Activated B cell treated with CpG ODN at 0.5 μM for 24 hours (primary cell): ENCODE measurements around the gene SET. TPM values are rescaled to one million over a fixed set of nuclear protein-coding genes. Genes with fewer than 3 reads are reported as not detected.

Source experiments
- ATAC-seq: fragments of 200-7000 bp; cut with Tn5 transposase; one replicate; pipeline ENCODE4 v1.10.0; 2021; ENCODE audit warnings: low read depth, mild to moderate bottlenecking, moderate library complexity
- CTCF ChIA-PET: fragments of 350-600 bp; sonication (Branson Sonifier 250); formaldehyde crosslinking; loops from one replicate; lab custom pipeline; 2021; ENCODE audit warnings: antibody characterized with exemption; lab: Charles Lee
- POLR2A ChIA-PET: fragments of 350-600 bp; sonication (Branson Sonifier 250); formaldehyde crosslinking; loops from one replicate; lab custom pipeline; 2021; ENCODE audit warnings: antibody characterized with exemption; lab: Charles Lee
- DNase-seq: peaks from one replicate; pipeline ENCODE4 v3.0.0; 2022
- H3K27ac Mint-ChIP-seq: one replicate; pipeline ENCODE4 v1.8.0; 2020; ENCODE audit warnings: mixed read lengths
- H3K27me3 Mint-ChIP-seq: one replicate; pipeline ENCODE4 v1.8.0; 2021; ENCODE audit warnings: mixed read lengths
- H3K36me3 Mint-ChIP-seq: one replicate; pipeline ENCODE4 v1.8.0; 2021; ENCODE audit warnings: low read depth, mixed read lengths
- H3K4me1 Mint-ChIP-seq: one replicate; pipeline ENCODE4 v1.8.0; 2021; ENCODE audit warnings: mixed read lengths
- H3K4me3 Mint-ChIP-seq: one replicate; pipeline ENCODE4 v1.8.0; 2020; ENCODE audit warnings: mild to moderate bottlenecking, mixed read lengths
- H3K9me3 Mint-ChIP-seq: one replicate; pipeline ENCODE4 v1.8.0; 2020; ENCODE audit warnings: mixed read lengths
- intact Hi-C: fragments of 100-400 bp; cut with micrococcal nuclease; formaldehyde crosslinking; loops from one replicate; pipeline ENCODE4 v1.15.1; 2024
- total RNA-seq: library from RNA; stranded (reverse); gene quantifications from 2 replicates; pipeline ENCODE4 v1.2.3, GENCODE V29; 2022
- TF ChIP-seq, protein P1 (sequence below): fragments of 200-600 bp; IDR thresholded peaks from one replicate; pipeline ENCODE4 v1.8.0; 2022; ENCODE audit warnings: antibody characterized with exemption, mild to moderate bottlenecking

SET gene
- total RNA-seq, 1 donor from 2014 or later: 762 TPM

DNA sequence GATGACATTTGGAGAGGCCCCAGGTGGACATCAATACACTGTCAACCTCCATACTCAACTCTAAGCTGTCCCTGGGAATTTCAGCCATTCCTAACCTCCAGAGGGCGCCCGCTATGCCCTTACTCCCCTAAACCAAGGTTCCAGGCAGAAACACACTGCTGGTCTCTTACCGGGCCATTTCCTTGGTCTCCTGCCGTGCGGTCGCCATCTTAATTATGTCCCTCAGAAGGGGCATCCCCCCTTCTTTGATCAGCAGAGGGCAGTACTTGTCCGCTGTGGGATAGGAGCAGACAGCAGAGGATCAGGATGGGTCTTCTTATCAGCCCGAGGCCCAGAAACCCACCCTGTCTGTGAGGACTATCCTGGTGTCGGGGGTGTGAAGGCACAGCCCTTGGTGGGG lies 44.2 kb downstream of the SET start:
- no peaks in the 10 kb centered on the region for H3K9me3 Mint-ChIP-seq
- ChIA-PET POLR2A (interaction anchor here (1.6 kb wide), 1 partner anchor 9 kb away, joined by 6 read pairs; the partner anchor contains the start of gene ZDHHC12), CTCF (no interaction called here)
- H3K27me3 Mint-ChIP-seq: no peaks in the 10 kb centered on the region
- no peak overlapping the region for H3K27ac Mint-ChIP-seq
- TF ChIP-seq, protein P1, sequence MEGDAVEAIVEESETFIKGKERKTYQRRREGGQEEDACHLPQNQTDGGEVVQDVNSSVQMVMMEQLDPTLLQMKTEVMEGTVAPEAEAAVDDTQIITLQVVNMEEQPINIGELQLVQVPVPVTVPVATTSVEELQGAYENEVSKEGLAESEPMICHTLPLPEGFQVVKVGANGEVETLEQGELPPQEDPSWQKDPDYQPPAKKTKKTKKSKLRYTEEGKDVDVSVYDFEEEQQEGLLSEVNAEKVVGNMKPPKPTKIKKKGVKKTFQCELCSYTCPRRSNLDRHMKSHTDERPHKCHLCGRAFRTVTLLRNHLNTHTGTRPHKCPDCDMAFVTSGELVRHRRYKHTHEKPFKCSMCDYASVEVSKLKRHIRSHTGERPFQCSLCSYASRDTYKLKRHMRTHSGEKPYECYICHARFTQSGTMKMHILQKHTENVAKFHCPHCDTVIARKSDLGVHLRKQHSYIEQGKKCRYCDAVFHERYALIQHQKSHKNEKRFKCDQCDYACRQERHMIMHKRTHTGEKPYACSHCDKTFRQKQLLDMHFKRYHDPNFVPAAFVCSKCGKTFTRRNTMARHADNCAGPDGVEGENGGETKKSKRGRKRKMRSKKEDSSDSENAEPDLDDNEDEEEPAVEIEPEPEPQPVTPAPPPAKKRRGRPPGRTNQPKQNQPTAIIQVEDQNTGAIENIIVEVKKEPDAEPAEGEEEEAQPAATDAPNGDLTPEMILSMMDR: no peak
- no peak overlapping the region for H3K4me3 Mint-ChIP-seq
- no peaks in the 10 kb centered on the region for H3K4me1 Mint-ChIP-seq
- ATAC-seq: peak; percentile 42
- no peak for DNase-seq
- H3K36me3 Mint-ChIP-seq: peaks cover 36% of the 10 kb centered on the region
- intact Hi-C loops: no loop called here

DNA sequence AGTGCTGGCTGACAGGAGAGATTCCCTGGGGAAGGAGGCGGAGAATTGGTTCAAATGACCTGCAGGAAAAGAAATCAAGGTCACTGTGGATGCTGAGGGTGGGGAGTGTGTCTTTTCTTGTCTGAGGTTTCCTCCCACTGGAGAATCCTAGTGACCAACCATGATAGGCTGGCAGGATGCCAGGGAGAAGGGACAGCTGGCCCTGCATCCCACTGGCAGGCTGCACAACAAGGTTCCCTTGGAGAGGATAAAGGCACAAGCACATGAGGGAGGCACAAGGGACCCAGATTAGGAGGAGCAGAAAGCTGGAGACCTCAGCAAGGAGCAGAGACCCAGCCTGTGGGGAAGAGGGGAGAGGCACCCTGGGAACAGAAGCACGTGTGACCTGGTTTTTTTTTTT lies 46.4 kb downstream of the SET start:
- intact Hi-C loops: no loop called here
- CTCF ChIA-PET: no interaction called here
- Mint-ChIP-seq H3K36me3 (peaks cover 42% of the 10 kb centered on the region), H3K27me3 (no peaks in the 10 kb centered on the region), H3K27ac (no peak overlapping the region), H3K9me3 (no peaks in the 10 kb centered on the region), H3K4me3 (no peak overlapping the region), H3K4me1 (no peaks in the 10 kb centered on the region)
- no peak for DNase-seq
- no peak for ATAC-seq
- POLR2A ChIA-PET: no interaction called here
- TF ChIP-seq, protein P1: no peak

DNA sequence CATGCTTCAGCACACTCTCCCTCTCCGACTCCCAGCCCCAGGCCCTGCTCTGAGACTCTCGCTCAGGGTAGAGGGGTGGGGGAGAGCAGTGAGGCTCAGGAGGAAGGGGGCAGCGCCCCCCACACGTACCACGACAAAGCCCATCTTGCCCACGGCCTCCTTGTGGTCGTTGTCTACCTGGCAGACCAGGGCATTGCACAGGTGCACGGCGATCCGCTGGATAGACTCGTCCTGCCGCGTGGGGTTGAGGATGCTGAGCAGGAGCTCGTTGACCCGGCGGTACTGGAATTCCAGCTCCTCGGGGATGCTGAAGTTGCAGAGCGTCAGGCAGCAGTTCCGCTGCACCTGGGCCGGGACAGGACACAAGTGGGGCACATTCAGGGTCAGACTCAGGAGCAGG lies 53.4 kb downstream of the SET start:
- Mint-ChIP-seq H3K4me3 (no peak overlapping the region), H3K27me3 (no peaks in the 10 kb centered on the region), H3K36me3 (peaks cover 33% of the 10 kb centered on the region), H3K9me3 (no peaks in the 10 kb centered on the region), H3K4me1 (no peaks in the 10 kb centered on the region), H3K27ac (no peak overlapping the region)
- ATAC-seq: no peak
- TF ChIP-seq, protein P1: no peak
- intact Hi-C loops: no loop called here
- CTCF ChIA-PET: no interaction called here
- POLR2A ChIA-PET: no interaction called here
- DNase-seq: no peak

DNA sequence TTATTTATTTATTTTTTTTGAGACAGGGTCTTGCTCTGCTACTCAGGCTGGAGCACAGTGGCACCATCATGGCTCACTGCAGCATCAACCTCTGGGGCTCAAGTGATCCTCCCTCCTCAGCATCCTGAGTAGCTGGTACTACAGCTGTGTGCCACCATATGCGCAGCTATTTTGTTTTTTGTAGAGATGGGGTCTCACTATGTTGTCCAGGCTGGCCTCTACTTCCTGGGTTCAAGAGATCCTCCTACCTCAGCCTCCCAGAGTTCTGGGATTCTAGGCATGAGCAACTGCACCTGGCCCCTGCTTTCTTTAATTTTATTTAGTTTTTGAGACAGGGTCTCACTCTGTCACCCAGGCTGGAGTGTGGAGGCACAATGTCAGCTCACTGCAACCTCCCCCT lies 54.4 kb downstream of the SET start:
- intact Hi-C loops: no loop called here
- DNase-seq (no peak), ATAC-seq (no peak)
- Mint-ChIP-seq H3K36me3 (peaks cover 30% of the 10 kb centered on the region), H3K27me3 (no peaks in the 10 kb centered on the region), H3K27ac (no peak overlapping the region), H3K4me3 (no peak overlapping the region), H3K4me1 (no peaks in the 10 kb centered on the region), H3K9me3 (no peaks in the 10 kb centered on the region)
- TF ChIP-seq, protein P1: no peak
- POLR2A ChIA-PET: interaction anchor here (0.6 kb wide), 1 partner anchor 73 kb away, joined by 12 read pairs; no protein-coding TSS in a partner anchor
- CTCF ChIA-PET: no interaction called here

Other genes starting within 250 kb of the SET start
- 41.2 and 45.7 TPM in 2 replicates for gene ODF2, start 233.2 kb upstream of the SET start, total RNA-seq
- 28.8 and 31.8 TPM in 2 replicates for gene GLE1, start 184.5 kb upstream of the SET start, total RNA-seq
- gene SPTAN1, start 136.6 kb upstream of the SET start, total RNA-seq: 208 and 237 TPM in 2 replicates
- 58.0 and 60.2 TPM in 2 replicates for gene DYNC2I2, start 32.4 kb upstream of the SET start, total RNA-seq
- 16.9 and 17.4 TPM in 2 replicates for gene PKN3, start 13.3 kb downstream of the SET start, total RNA-seq
- 40.0 and 40.7 TPM in 2 replicates for gene ZDHHC12, start 34.9 kb downstream of the SET start, total RNA-seq
- gene ZER1, start 82.7 kb downstream of the SET start, total RNA-seq: 24.0 and 26.0 TPM in 2 replicates
- 21.5 and 26.4 TPM in 2 replicates for gene TBC1D13, start 98.0 kb downstream of the SET start, total RNA-seq
- gene ENDOG, start 129.3 kb downstream of the SET start, total RNA-seq: 14.6 and 16.9 TPM in 2 replicates
- gene SPOUT1, start 140.6 kb downstream of the SET start, total RNA-seq: 78.9 and 79.1 TPM in 2 replicates
- 2.0 and 4.3 TPM in 2 replicates for gene KYAT1, start 192.7 kb downstream of the SET start, total RNA-seq
- gene LRRC8A, start 192.9 kb downstream of the SET start, total RNA-seq: 9.0 and 10.4 TPM in 2 replicates
- 0.86 and 1.0 TPM in 2 replicates for gene PHYHD1, start 231.8 kb downstream of the SET start, total RNA-seq